H1 (cell line): Measurements from ENCODE around the gene GAN. TPM values are rescaled to one million over a fixed set of nuclear protein-coding genes. Genes with fewer than 3 reads are reported as not detected.

Source experiments
- CTCF ChIA-PET: fragments of 300-600 bp; sonication (Branson Sonifier 250); formaldehyde crosslinking; loops from one replicate; lab custom pipeline; 2021; ENCODE audit not compliant: partially characterized antibody; lab: Charles Lee
- POLR2A ChIA-PET: fragments of 300-600 bp; sonication (Branson Sonifier 250); formaldehyde crosslinking; loops from one replicate; lab custom pipeline; 2021; ENCODE audit warnings: inconsistent platforms; ENCODE audit not compliant: partially characterized antibody; lab: Charles Lee
- DNase-seq, 2 experiments: peaks; one replicate each; pipeline versions ENCODE4 v3.0.0 to v3.0.0-alpha.2; 2010 to 2022; ENCODE audit warnings: low spot score in 2 of 2, low read depth in 1 of 2, mixed read lengths in 1 of 2
- FAIRE-seq: peaks from 2 replicates; lab custom pipeline; 2011; peaks lifted over from hg19 to GRCh38; lab: Jason Lieb, UNC
- H2AFZ ChIP-seq: 2 replicates; pipeline ENCODE4 v1.8.1; 2012; ENCODE audit warnings: low read length, inconsistent platforms
- H2AK5ac ChIP-seq: 2 replicates; pipeline ENCODE4 v1.6.1; 2013; ENCODE audit warnings: low read depth, low read length
- H2BK120ac ChIP-seq: replicated peaks from 2 replicates; pipeline ENCODE3; 2013; ENCODE audit warnings: low read depth, low read length, inconsistent platforms
- H2BK12ac ChIP-seq: 2 replicates; pipeline ENCODE4 v1.6.1; 2013; ENCODE audit warnings: low read depth, low read length
- H2BK15ac ChIP-seq: 2 replicates; pipeline ENCODE4 v1.6.1; 2013; ENCODE audit warnings: low read length
- H2BK20ac ChIP-seq: 2 replicates; pipeline ENCODE4 v1.6.1; 2013; ENCODE audit warnings: low read length
- H2BK5ac ChIP-seq: 2 replicates; pipeline ENCODE4 v1.6.1; 2013; ENCODE audit warnings: low read depth, low read length
- H3K14ac ChIP-seq: 2 replicates; pipeline ENCODE4 v1.6.1; 2013; ENCODE audit warnings: inconsistent platforms; ENCODE audit not compliant: insufficient read length
- H3K18ac ChIP-seq: 2 replicates; pipeline ENCODE4 v1.6.1; 2013; ENCODE audit warnings: low read length; ENCODE audit errors: extremely low read depth
- H3K23ac ChIP-seq: 2 replicates; pipeline ENCODE4 v1.6.1; 2013; ENCODE audit warnings: inconsistent platforms; ENCODE audit not compliant: insufficient read length
- H3K23me2 ChIP-seq: 2 replicates; pipeline ENCODE4 v1.6.1; 2013; ENCODE audit warnings: low read depth, low read length
- H3K27ac ChIP-seq: 2 replicates; pipeline ENCODE4 v1.6.1; 2011; ENCODE audit warnings: low read depth, low read length, inconsistent platforms
- H3K27me3 ChIP-seq, 4 experiments: replicated peaks in 1 of 4; 1 replicate in 1 of 4; 2 replicates in 3 of 4; pipeline versions ENCODE4 v1.6.1 to v1.8.1; 2011 to 2013; ENCODE audit warnings: low read length in 3 of 4, mild to moderate bottlenecking in 3 of 4, inconsistent platforms in 2 of 4, mixed read lengths in 2 of 4, moderate library complexity in 1 of 4; ENCODE audit not compliant: control insufficient read depth in 3 of 4, insufficient read depth in 3 of 4; ENCODE audit errors: extremely low read depth in 1 of 4
- H3K36me3 ChIP-seq, 4 experiments: 2 replicates each; pipeline versions ENCODE4 v1.6.1 to v1.8.1; 2011 to 2013; ENCODE audit warnings: mild to moderate bottlenecking in 4 of 4, low read length in 3 of 4, moderate library complexity in 2 of 4, control low read depth in 1 of 4, inconsistent platforms in 1 of 4; ENCODE audit not compliant: insufficient read depth in 4 of 4, control insufficient read depth in 2 of 4
- H3K4ac ChIP-seq: replicated peaks from 2 replicates; pipeline ENCODE3; 2013; ENCODE audit warnings: low read length, low read depth, mixed read lengths, inconsistent platforms; ENCODE audit not compliant: insufficient read length
- H3K4me1 ChIP-seq, 4 experiments: replicated peaks in 1 of 4; 1 replicate in 1 of 4; 2 replicates in 3 of 4; pipeline versions ENCODE4 v1.6.1 to v1.8.1; 2011 to 2013; ENCODE audit warnings: low read length in 3 of 4, inconsistent platforms in 2 of 4, mixed read lengths in 1 of 4; ENCODE audit not compliant: insufficient read depth in 4 of 4, control insufficient read depth in 3 of 4
- H3K4me2 ChIP-seq, 2 experiments: 2 replicates each; pipeline versions ENCODE4 v1.6.1 to v1.8.1; 2011 to 2013; ENCODE audit warnings: low read depth in 2 of 2, low read length in 2 of 2, control low read depth in 1 of 2, inconsistent platforms in 1 of 2, mild to moderate bottlenecking in 1 of 2; ENCODE audit not compliant: insufficient read depth in 1 of 2
- H3K4me3 ChIP-seq, 4 experiments: fragments of 200-600, 300-600 bp in 1 of 4; sonication (generic), shearing (Covaris generic), sonication (Bioruptor Twin) in 1 of 4; 2 replicates each; pipeline versions ENCODE4 v1.5.1 to v1.8.1; 2011 to 2016; ENCODE audit warnings: low read length in 4 of 4, low read depth in 3 of 4, control low read depth in 2 of 4, inconsistent platforms in 2 of 4, mild to moderate bottlenecking in 2 of 4, mixed read lengths in 1 of 4, moderate library complexity in 1 of 4; ENCODE audit not compliant: insufficient read depth in 2 of 4; ENCODE audit errors: extremely low read depth in 1 of 4
- H3K56ac ChIP-seq: replicated peaks from 2 replicates; pipeline ENCODE3; 2013; ENCODE audit warnings: low read depth, mild to moderate bottlenecking, mixed read lengths, low read length, inconsistent platforms; ENCODE audit not compliant: insufficient read length
- H3K79me1 ChIP-seq: 2 replicates; pipeline ENCODE4 v1.6.1; 2013; ENCODE audit warnings: low read depth, low read length, control low read depth
- H3K79me2 ChIP-seq, 2 experiments: 2 replicates each; pipeline versions ENCODE4 v1.6.1 to v1.8.1; 2012 to 2013; ENCODE audit warnings: low read length in 2 of 2, mild to moderate bottlenecking in 2 of 2, inconsistent platforms in 1 of 2; ENCODE audit not compliant: insufficient read depth in 2 of 2, control insufficient read depth in 1 of 2
- H3K9ac ChIP-seq, 4 experiments: replicated peaks in 1 of 4; 1 replicate in 1 of 4; 2 replicates in 3 of 4; pipeline versions ENCODE4 v1.6.1 to v1.8.1; 2011 to 2013; ENCODE audit warnings: low read depth in 3 of 4, low read length in 3 of 4, control low read depth in 2 of 4, mild to moderate bottlenecking in 2 of 4, moderate library complexity in 2 of 4, inconsistent platforms in 1 of 4; ENCODE audit errors: extremely low read depth in 1 of 4
- H3K9me3 ChIP-seq, 2 experiments: 2 replicates each; pipeline versions ENCODE4 v1.6.1 to v1.8.1; 2012 to 2013; ENCODE audit warnings: mild to moderate bottlenecking in 2 of 2, moderate library complexity in 2 of 2, control low read depth in 1 of 2, inconsistent platforms in 1 of 2, low read depth in 1 of 2, low read length in 1 of 2, mixed read lengths in 1 of 2; ENCODE audit not compliant: insufficient read depth in 2 of 2
- H4K20me1 ChIP-seq, 2 experiments: replicated peaks in 1 of 2; 2 replicates each; pipeline versions ENCODE3 to v1.8.1; 2011 to 2013; ENCODE audit warnings: inconsistent platforms in 2 of 2, low read length in 2 of 2, mild to moderate bottlenecking in 1 of 2; ENCODE audit not compliant: insufficient read depth in 2 of 2, control insufficient read depth in 1 of 2
- H4K5ac ChIP-seq: 2 replicates; pipeline ENCODE4 v1.6.1; 2013; ENCODE audit warnings: low read length, low read depth, mixed read lengths, inconsistent platforms; ENCODE audit not compliant: insufficient read length
- H4K8ac ChIP-seq: 2 replicates; pipeline ENCODE4 v1.8.0; 2013; ENCODE audit warnings: mild to moderate bottlenecking, moderate library complexity, low read length, inconsistent platforms; ENCODE audit not compliant: insufficient read depth; ENCODE audit errors: extremely low read depth
- H4K91ac ChIP-seq: replicated peaks from 2 replicates; pipeline ENCODE3; 2013; ENCODE audit warnings: low read length, mixed read lengths, inconsistent platforms; ENCODE audit not compliant: insufficient read length
- CEBPB ChIP-seq: IDR thresholded peaks from 2 replicates; pipeline ENCODE4 v1.6.1; 2012; ENCODE audit warnings: low read depth, low read length
- E2F6 ChIP-seq: IDR thresholded peaks from 2 replicates; pipeline ENCODE4 v1.6.1; 2012; ENCODE audit warnings: inconsistent platforms
- KDM5A ChIP-seq: fragments of 200-600 bp; IDR thresholded peaks from 2 replicates; pipeline ENCODE4 v1.7.1; 2012; ENCODE audit warnings: mild to moderate bottlenecking, low read length, inconsistent platforms, mixed read lengths
- MAFK ChIP-seq: IDR thresholded peaks from 2 replicates; pipeline ENCODE4 v1.6.1; 2012; ENCODE audit warnings: low read depth, mild to moderate bottlenecking, improper control_type of control experiment, low read length
- SUZ12 ChIP-seq: fragments of 200-600 bp; sonication (generic); IDR thresholded peaks from 2 replicates; pipeline ENCODE4 v1.6.1; 2012; ENCODE audit warnings: mild to moderate bottlenecking, inconsistent platforms, low read length, moderate library complexity, mixed read lengths
- TAF1 ChIP-seq: IDR thresholded peaks from 2 replicates; pipeline ENCODE4 v1.6.1; 2011; ENCODE audit warnings: mild to moderate bottlenecking, low read depth, low read length
- WGBS, 2 experiments: shearing (Covaris generic) in 1 of 2; methylation state at CpG; one replicate each; pipeline versions ENCODE4 v1.1.6 to v1.1.7; 2013 to 2015; ENCODE audit warnings: low lambda C conversion rate in 2 of 2, mixed read lengths in 2 of 2, inconsistent platforms in 1 of 2, low coverage in 1 of 2, missing lambda C conversion rate in 1 of 2; ENCODE audit not compliant: insufficient replicate concordance in 2 of 2, insufficient coverage in 1 of 2, insufficient read length in 1 of 2; ENCODE audit errors: extremely low coverage in 1 of 2, missing lambda C conversion rate in 1 of 2; 5-methylcytosine and 5-hydroxymethylcytosine counted together
- polyA plus RNA-seq, 7 experiments: library from polyadenylated mRNA; depleted of rRNA in 3 of 7; stranded (reverse) in 5 of 7; unstranded in 2 of 7; fragments of >200 nt in 5 of 7; fragments of 200-250 nt in 2 of 7; gene quantifications; 1 replicate in 5 of 7; 2 replicates in 1 of 7; 4 replicates in 1 of 7; pipeline versions ENCODE4 v1.2.1 to v1.2.3, GENCODE V29; 2011 to 2013; ENCODE audit warnings: missing spikeins in 2 of 7, mixed read lengths in 2 of 7
- total RNA-seq: library from RNA; stranded (reverse); fragmentation: NEBNext Ultra II Directional; extraction: Animal tissue kit (Norgen Biotek cat#: 25700); gene quantifications from 2 replicates; pipeline ENCODE4 v1.2.1, GENCODE V29; 2021

The GAN gene
- total and polyA plus RNA-seq, 2 of the 8 experiments (the other 6 are each of a cell fraction or from before 2014, with no cell fraction given): 4.5 to 23.9 TPM

DNA sequence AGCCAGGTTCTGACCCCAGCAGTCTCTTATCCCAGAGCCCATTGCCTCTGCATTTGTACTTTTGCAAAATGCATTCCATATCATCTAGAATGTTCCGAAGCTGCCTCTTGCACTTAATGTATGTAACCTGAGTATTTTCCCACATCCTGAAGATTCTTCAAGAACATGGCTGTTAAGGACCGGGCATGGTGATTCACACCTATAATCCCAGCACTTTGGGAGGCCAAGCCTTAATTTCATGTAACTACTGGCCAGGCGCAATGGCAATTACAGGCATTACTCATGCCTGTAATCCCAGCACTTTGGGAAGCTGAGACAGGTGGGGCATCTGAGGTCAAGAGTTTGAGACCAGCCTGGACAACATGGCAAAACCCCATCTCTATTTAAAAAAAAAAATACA lies 31.7 kb upstream of the GAN start:
- no peak overlapping the region for H3K4me3 ChIP-seq
- no peak overlapping the region for H2BK5ac ChIP-seq
- no peak overlapping the region for H4K5ac ChIP-seq
- H3K56ac ChIP-seq: no peak overlapping the region
- no peak overlapping the region for H2AK5ac ChIP-seq
- no peak overlapping the region for H3K4ac ChIP-seq
- CTCF ChIA-PET: no interaction called here
- no peak overlapping the region for H3K23ac ChIP-seq
- no peak overlapping the region for H3K27ac ChIP-seq
- no peak overlapping the region for H3K14ac ChIP-seq
- no peaks in the 10 kb centered on the region for H3K79me2 ChIP-seq
- FAIRE-seq: no peak
- DNase-seq: no peak
- H2BK12ac ChIP-seq: no peak overlapping the region
- H3K79me1 ChIP-seq: no peaks in the 10 kb centered on the region
- H3K9ac ChIP-seq: no peak overlapping the region
- POLR2A ChIA-PET: interaction anchor here (1.0 kb wide), 1 partner anchor 17 kb away, joined by 3 read pairs; no protein-coding TSS in a partner anchor
- no peaks in the 10 kb centered on the region for H3K36me3 ChIP-seq
- no peak overlapping the region for H4K91ac ChIP-seq
- no peak overlapping the region for H3K18ac ChIP-seq
- 98% methylated on average over 3 of the region's 3 CpGs; no CpG with 5 or more reads in 1 of the 2 experiments for WGBS, 2 experiments
- no peak overlapping the region for H2AFZ ChIP-seq
- H3K4me2 ChIP-seq: no peak overlapping the region
- no peaks in the 10 kb centered on the region for H3K27me3 ChIP-seq
- no peaks in the 10 kb centered on the region for H3K9me3 ChIP-seq
- no peaks in the 10 kb centered on the region for H4K20me1 ChIP-seq
- H3K4me1 ChIP-seq: no peaks in the 10 kb centered on the region
- no peaks in the 10 kb centered on the region for H3K23me2 ChIP-seq
- H2BK120ac ChIP-seq: no peak overlapping the region
- H4K8ac ChIP-seq: no peak overlapping the region
- no peak overlapping the region for H2BK20ac ChIP-seq
- no peak overlapping the region for H2BK15ac ChIP-seq
- TF ChIP-seq TAF1: no peak
- TF ChIP-seq MAFK: no peak
- TF ChIP-seq CEBPB: no peak
- no peak for TF ChIP-seq E2F6
- TF ChIP-seq SUZ12: no peak
- no peak for TF ChIP-seq KDM5A
